ENCODE data around the gene HIVEP3. TPM values are rescaled to one million over a fixed set of nuclear protein-coding genes. Genes with fewer than 3 reads are reported as not detected.

Gene HIVEP3
- total and polyA plus RNA-seq, 2 donors (not counting 1 experiment from before 2014, with no cell fraction given) = 2.0 to 5.1 TPM

GRCh38 chr1:41498391-41498790, 420.3 kb downstream of the HIVEP3 start:
- ATAC-seq (ENCODE audit: low read depth) (no peak), DNase-seq (no peak)
- H3K4me1 Mint-ChIP-seq = peaks cover 9% of the 10 kb centered on the region
- H3K27ac Mint-ChIP-seq = no peak overlapping the region
- Histone ChIP-seq H3K9me3 (ENCODE audit: control extremely low read depth in 1 of 3, control insufficient read depth in 2 of 3, insufficient read depth in 1 of 3, low read length in 2 of 3) (no peaks in the 10 kb centered on the region), H3K9ac (ENCODE audit: low read length) (no peak overlapping the region), H3K4me1 (ENCODE audit: control insufficient read depth in 2 of 2, insufficient read depth in 2 of 2, low read length in 2 of 2) (peaks cover 5 to 8% of the 10 kb centered on the region in 2 donors), H3K4me2 (replicated peaks; ENCODE audit: low read depth, low read length, poor library complexity, severe bottlenecking) (no peak overlapping the region), H3K27ac (ENCODE audit: low read length in 2 of 2) (no peak overlapping the region), H2AFZ (ENCODE audit: insufficient read depth, low read depth, low read length, poor library complexity, severe bottlenecking) (no peak overlapping the region), H3K36me3 (replicated peaks in 1 of 2; ENCODE audit: control extremely low read depth in 1 of 2, control insufficient read depth in 1 of 2, extremely low read depth in 1 of 2, insufficient read depth in 2 of 2, low read length in 1 of 2) (no peaks in the 10 kb centered on the region), H3K27me3 (replicated peaks in 1 of 4; ENCODE audit: control extremely low read depth in 1 of 4, control insufficient read depth in 3 of 4, insufficient read depth in 4 of 4, low read length in 3 of 4) (peaks cover 0 to 16% (median 3%) of the 10 kb centered on the region in 4 experiments), H4K20me1 (ENCODE audit: control insufficient read depth, insufficient read depth, low read length, poor library complexity, severe bottlenecking) (no peaks in the 10 kb centered on the region), H3K79me2 (ENCODE audit: control insufficient read depth, insufficient read depth, low read length) (no peaks in the 10 kb centered on the region), H3K4me3 (ENCODE audit: control extremely low read depth in 1 of 5, extremely low read depth in 1 of 5, insufficient read depth in 1 of 5, low read depth in 2 of 5, low read length in 4 of 5) (no peak overlapping the region)
- POLR2A ChIA-PET = no interaction called here
- H3K9me3 Mint-ChIP-seq (ENCODE audit: insufficient read depth) = no peaks in the 10 kb centered on the region
- intact Hi-C loops (cut with micrococcal nuclease) = no loop called here
- no peak for TF ChIP-seq CTCF (IDR thresholded peaks at IDR 0.05)
- TF ChIP-seq EZH2 (IDR thresholded peaks at IDR 0.05; ENCODE audit: borderline replicate concordance, insufficient read depth, low read depth, low read length, poor library complexity, severe bottlenecking) = no peak
- peaks cover 25% of the 10 kb centered on the region for H3K27me3 Mint-ChIP-seq
- 90% methylated on average over 5 of the region's 5 CpGs for WGBS (ENCODE audit: insufficient coverage)
- no peak overlapping the region for H3K4me3 Mint-ChIP-seq
- CTCF ChIA-PET = interaction anchor here (2.9 kb wide), 1 partner anchor 17 kb away, joined by 7 read pairs; no protein-coding TSS in a partner anchor

- H4K20me1 ChIP-seq (ENCODE audit: control insufficient read depth, insufficient read depth, low read length, poor library complexity, severe bottlenecking) = no peaks in the 10 kb centered on the region
- H3K4me3 Mint-ChIP-seq = no peak overlapping the region
- H3K4me3 ChIP-seq (ENCODE audit: control extremely low read depth in 1 of 5, extremely low read depth in 1 of 5, insufficient read depth in 1 of 5, low read depth in 2 of 5, low read length in 4 of 5) = no peak overlapping the region
- no peak overlapping the region for H2AFZ ChIP-seq (ENCODE audit: insufficient read depth, low read depth, low read length, poor library complexity, severe bottlenecking)
- H3K4me1 ChIP-seq (ENCODE audit: control insufficient read depth in 2 of 2, insufficient read depth in 2 of 2, low read length in 2 of 2) = peaks cover 5 to 8% of the 10 kb centered on the region in 2 donors
- H3K27me3 Mint-ChIP-seq = peaks cover 26% of the 10 kb centered on the region
- DNase-seq (no peak), ATAC-seq (ENCODE audit: low read depth) (no peak)
- H3K79me2 ChIP-seq (ENCODE audit: control insufficient read depth, insufficient read depth, low read length) = no peaks in the 10 kb centered on the region
- no peak overlapping the region for H3K27ac ChIP-seq (ENCODE audit: low read length in 2 of 2)
- intact Hi-C loops (cut with micrococcal nuclease) = no loop called here
- no peak overlapping the region for H3K27ac Mint-ChIP-seq
- no peaks in the 10 kb centered on the region for H3K36me3 ChIP-seq (replicated peaks in 1 of 2; ENCODE audit: control extremely low read depth in 1 of 2, control insufficient read depth in 1 of 2, extremely low read depth in 1 of 2, insufficient read depth in 2 of 2, low read length in 1 of 2)
- CTCF ChIA-PET = interaction anchor here (2.9 kb wide), 1 partner anchor 18 kb away, joined by 7 read pairs; no protein-coding TSS in a partner anchor
- H3K4me1 Mint-ChIP-seq = peaks cover 9% of the 10 kb centered on the region
- WGBS (ENCODE audit: insufficient coverage) = 100% methylated on average over 6 of the region's 7 CpGs
- H3K9me3 ChIP-seq (ENCODE audit: control extremely low read depth in 1 of 3, control insufficient read depth in 2 of 3, insufficient read depth in 1 of 3, low read length in 2 of 3) = no peaks in the 10 kb centered on the region
- POLR2A ChIA-PET = no interaction called here
- H3K27me3 ChIP-seq (replicated peaks in 1 of 4; ENCODE audit: control extremely low read depth in 1 of 4, control insufficient read depth in 3 of 4, insufficient read depth in 4 of 4, low read length in 3 of 4) = peaks cover 0 to 16% (median 3%) of the 10 kb centered on the region in 4 experiments
- H3K9me3 Mint-ChIP-seq (ENCODE audit: insufficient read depth) = no peaks in the 10 kb centered on the region
- H3K9ac ChIP-seq (ENCODE audit: low read length) = no peak overlapping the region
- no peak for TF ChIP-seq CTCF (IDR thresholded peaks at IDR 0.05)
- no peak for TF ChIP-seq EZH2 (IDR thresholded peaks at IDR 0.05; ENCODE audit: borderline replicate concordance, insufficient read depth, low read depth, low read length, poor library complexity, severe bottlenecking)
- H3K4me2 ChIP-seq (replicated peaks; ENCODE audit: low read depth, low read length, poor library complexity, severe bottlenecking) = no peak overlapping the region
Measured at GRCh38 chr1:41497461-41498030, 421.2 kb downstream of the HIVEP3 start.
